Fibroblast of villous mesenchyme (primary cell): Measurements from ENCODE around the gene MTNR1B. TPM values are rescaled to one million over a fixed set of nuclear protein-coding genes. Genes with fewer than 3 reads are reported as not detected.
A peak's percentile ranks its signal among the peaks of the same experiment; 100 is the strongest.

Source experiments
- DNase-seq: peaks from one replicate; pipeline ENCODE4 v3.0.0-alpha.2; 2010; ENCODE audit warnings: low read depth
- H3K4me3 ChIP-seq: 2 replicates; pipeline ENCODE4 v1.5.1; 2011; ENCODE audit warnings: low read depth, mild to moderate bottlenecking, low read length
- total RNA-seq: library from RNA; depleted of rRNA; stranded (reverse); fragments of >200 nt; gene quantifications from 2 replicates; pipeline ENCODE4 v1.2.3, GENCODE V29; 2012
- TF ChIP-seq, protein P1 (sequence below): IDR thresholded peaks from 2 replicates; pipeline ENCODE4 v1.5.1; 2012; ENCODE audit warnings: low read depth, mild to moderate bottlenecking, low read length; ENCODE audit not compliant: insufficient read depth

Gene MTNR1B
- total RNA-seq, 1 donor: not detected

DNA sequence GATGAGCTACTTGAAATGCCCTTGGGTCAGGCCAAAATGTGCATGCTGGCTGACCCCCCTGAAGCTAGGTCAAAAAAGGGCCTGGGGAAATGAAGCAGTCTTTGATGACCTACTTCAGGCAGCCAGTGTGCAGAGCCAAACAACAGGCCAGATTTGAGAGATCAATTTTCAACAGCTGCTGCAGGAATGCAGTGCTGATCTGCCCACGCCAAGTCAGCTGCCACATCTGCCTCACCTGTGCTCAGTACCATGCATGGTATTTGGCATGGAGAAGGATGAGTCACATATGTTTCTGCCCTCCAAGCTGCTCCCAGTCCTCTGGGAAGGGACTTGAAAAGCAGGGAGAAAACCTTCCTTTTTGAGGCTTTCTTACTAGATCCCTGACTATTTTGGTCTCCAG is 35.8 kb downstream of the MTNR1B start:
- no peak overlapping the region for H3K4me3 ChIP-seq
- DNase-seq: no peak

DNA sequence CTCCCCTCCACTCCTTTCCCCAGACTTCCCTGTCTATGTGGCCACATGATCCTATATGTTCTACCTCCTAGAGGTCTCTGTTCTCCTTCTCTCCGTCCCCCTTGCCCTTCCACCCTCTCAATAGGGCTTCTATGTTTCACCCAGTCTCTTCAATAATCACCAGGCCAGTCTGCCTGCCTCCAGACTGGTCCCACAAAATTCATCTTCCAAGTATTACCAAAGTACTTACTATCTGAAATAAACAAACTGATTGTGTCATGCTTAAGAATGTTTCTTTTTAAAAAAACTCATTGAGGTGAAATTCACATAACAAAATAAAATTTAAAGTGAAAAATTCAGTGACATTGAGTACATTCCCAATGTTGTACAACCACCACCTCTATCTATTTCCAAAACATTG is 44.2 kb downstream of the MTNR1B start:
- no peak overlapping the region for H3K4me3 ChIP-seq
- no peak for DNase-seq
- TF ChIP-seq, protein P1, sequence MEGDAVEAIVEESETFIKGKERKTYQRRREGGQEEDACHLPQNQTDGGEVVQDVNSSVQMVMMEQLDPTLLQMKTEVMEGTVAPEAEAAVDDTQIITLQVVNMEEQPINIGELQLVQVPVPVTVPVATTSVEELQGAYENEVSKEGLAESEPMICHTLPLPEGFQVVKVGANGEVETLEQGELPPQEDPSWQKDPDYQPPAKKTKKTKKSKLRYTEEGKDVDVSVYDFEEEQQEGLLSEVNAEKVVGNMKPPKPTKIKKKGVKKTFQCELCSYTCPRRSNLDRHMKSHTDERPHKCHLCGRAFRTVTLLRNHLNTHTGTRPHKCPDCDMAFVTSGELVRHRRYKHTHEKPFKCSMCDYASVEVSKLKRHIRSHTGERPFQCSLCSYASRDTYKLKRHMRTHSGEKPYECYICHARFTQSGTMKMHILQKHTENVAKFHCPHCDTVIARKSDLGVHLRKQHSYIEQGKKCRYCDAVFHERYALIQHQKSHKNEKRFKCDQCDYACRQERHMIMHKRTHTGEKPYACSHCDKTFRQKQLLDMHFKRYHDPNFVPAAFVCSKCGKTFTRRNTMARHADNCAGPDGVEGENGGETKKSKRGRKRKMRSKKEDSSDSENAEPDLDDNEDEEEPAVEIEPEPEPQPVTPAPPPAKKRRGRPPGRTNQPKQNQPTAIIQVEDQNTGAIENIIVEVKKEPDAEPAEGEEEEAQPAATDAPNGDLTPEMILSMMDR: no peak

More for the DNA sequence above, 35.8 kb downstream of the MTNR1B start:
- TF ChIP-seq, protein P1: no peak

DNA sequence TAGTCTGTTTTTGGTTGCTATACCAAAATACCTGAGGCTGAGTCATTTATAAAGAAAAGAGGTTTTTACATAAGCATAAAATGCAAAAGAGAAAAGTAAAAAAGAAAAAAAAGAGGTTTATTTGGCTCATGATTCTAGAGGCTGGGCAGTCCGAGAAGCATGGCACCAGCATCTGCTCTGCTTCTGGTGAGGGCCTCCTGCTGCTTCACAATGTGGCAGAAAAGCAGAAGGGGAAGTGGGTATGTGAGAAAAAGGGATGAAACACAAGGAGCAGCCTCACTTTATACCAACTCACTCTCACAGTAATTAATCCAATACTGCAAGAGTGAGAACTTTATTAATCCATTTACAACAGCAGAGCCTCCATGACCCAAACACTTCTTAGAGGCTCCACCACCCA is 47.1 kb downstream of the MTNR1B start:
- TF ChIP-seq, protein P1: no peak
- H3K4me3 ChIP-seq: no peak overlapping the region
- DNase-seq: no peak

DNA sequence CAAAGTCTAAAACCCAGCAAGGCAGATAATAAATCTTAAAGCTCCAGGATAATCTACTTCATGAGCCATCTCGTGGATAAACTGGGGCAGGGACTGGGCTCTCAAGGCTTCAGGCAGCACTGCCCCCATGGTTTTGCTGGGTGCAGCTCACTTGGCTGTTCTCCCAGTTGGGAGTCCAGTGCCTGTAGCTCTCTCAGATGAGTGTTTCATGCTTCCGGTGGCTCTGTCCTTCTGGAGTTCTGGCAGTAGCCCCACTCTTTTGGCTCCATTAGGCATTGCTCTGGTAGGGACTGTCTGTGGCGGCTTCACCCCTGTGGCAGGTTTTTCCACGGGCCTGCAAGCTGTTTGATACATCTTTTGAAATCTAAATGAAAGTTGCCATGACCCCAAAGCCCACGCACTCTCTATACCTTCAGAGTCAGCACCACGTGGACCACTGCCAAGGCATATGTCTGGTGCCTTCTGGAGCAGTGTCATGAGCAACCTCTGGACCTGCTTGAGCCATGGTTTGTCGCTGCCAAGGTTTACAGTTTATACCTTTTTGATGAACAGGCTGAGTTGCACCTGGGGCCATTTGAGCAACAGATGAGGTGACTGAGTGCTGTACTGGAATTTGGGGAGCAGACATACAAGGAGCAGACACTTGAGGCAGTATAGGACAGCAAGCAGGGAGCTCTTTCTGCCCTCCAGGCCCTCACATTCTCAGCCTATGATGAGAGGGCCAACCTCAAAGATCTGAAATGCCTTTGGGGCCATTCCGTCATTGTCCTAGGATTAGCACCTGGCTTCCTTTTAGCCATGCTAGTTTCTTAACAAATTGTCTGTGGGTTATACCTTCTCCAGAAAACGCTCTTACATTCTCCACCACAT is 48.6 kb downstream of the MTNR1B start:
- no peak for DNase-seq
- H3K4me3 ChIP-seq: no peak overlapping the region
- TF ChIP-seq, protein P1: peak; percentile 3

DNA sequence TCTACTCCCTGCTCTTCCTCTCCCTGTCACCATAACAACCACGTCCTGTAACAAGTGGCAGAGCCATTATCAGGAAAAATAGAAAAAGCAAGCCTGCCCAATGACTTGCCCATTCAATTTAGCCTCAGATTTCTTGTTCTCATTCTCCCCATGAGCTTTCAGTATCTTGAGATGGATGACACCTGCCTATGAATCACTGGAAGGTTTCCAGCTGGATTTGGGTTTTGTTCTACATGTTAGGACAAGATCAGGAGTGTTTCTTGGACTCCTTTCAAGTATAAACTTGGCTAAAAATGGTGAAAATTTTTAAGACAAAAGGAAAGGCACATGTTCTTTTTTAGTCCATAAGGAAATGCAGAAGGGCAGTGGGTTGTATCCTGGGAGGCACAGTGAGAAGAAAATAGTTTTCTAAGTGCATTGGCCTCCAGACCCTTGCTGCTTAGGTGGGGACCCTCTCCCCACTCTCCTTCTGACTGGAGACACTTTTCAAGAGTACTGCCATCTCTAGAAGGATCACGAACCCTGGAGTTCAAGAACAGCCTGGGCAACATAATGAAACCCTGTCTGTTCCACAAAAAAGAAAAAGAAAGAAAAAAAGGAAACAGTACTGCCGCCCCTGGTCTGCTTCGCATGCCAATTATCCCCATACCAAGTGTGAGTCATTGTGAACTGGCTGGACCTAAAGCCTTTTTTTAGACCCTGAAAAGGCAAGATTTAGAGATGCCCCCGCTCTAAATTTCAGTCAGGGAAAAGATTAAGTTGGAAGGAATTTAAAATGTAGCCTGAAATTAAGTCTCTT is 51.0 kb downstream of the MTNR1B start:
- DNase-seq: peak; percentile 53
- TF ChIP-seq, protein P1: no peak
- H3K4me3 ChIP-seq: no peak overlapping the region

DNA sequence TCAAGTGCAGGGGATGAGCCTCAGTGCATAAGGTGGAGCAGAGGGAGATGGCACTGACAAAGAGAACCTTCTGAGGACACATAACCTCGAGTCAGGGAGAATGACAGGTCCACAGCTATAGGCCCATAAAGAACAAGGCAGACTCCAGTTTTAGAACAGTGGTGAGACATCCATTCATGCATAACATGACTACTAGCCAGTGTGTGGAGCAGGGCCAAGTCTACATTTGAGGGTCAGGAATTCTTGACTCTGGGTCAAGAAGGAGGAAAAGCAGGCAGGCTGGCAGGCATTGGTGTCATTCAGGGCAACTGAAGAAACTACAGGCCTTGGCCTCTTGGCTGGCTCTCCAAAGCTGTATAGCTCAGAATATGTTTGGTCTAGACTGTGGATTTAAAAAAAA is 54.9 kb downstream of the MTNR1B start:
- TF ChIP-seq, protein P1: no peak

More for the DNA sequence above, 54.9 kb downstream of the MTNR1B start:
- no peak overlapping the region for H3K4me3 ChIP-seq
- no peak for DNase-seq
